Stimulated activated CD4-positive, alpha-beta T cell treated with anti-CD3 and anti-CD28 coated beads, Interleukin-12 subunit alpha, Interleukin-12 subunit beta, amount 100 ng/mL, for 48 hours (primary cell): ENCODE measurements around the gene PDCD7.
"Not testable (repeated sequence)": the region's sequence is repeated elsewhere in the genome, so short reads cannot be mapped to it uniquely, and the experiment has no call there.

ENCODE experiments used
- DNase-seq, 3 donors: peaks; one replicate each; pipeline ENCODE4 v3.0.0-alpha.2; 2020; ENCODE audit warnings: low read depth in 2 of 3, low spot score in 1 of 3

The PDCD7 gene

GRCh38 chr15:65130941-65131340 lies 2.7 kb downstream of the PDCD7 start:
- DNase-seq = no peak

GRCh38 chr15:65115542-65115941 lies 18.1 kb downstream of the PDCD7 start:
- no peak for DNase-seq

- no peak for DNase-seq
Observed at GRCh38 chr15:65115086-65115485, 18.5 kb downstream of the PDCD7 start, which contains the start of gene UBAP1L. TSS of gene UBAP1L (minus strand) at chr15:65115200. CDS start at chr15:65106215, 8,985 bp downstream.

- no peak for DNase-seq
Observed at GRCh38 chr15:65110676-65111292, 22.8 kb downstream of the PDCD7 start.

GRCh38 chr15:65106011-65106590 lies 27.5 kb downstream of the PDCD7 start:
- DNase-seq = no peak

- DNase-seq = no peak
Observed at GRCh38 chr15:65105038-65105437, 28.6 kb downstream of the PDCD7 start.

GRCh38 chr15:65102912-65103311 lies 30.7 kb downstream of the PDCD7 start:
- no peak for DNase-seq

- no peak for DNase-seq
Observed at GRCh38 chr15:65101891-65102708, 31.5 kb downstream of the PDCD7 start.

- DNase-seq = peak; percentile 19 to 58 (median 49)
Observed at GRCh38 chr15:65101411-65101890, 32.2 kb downstream of the PDCD7 start.

GRCh38 chr15:65100442-65100841 lies 33.2 kb downstream of the PDCD7 start:
- no peak for DNase-seq

- not testable (repeated sequence) for DNase-seq
Observed at GRCh38 chr15:65099801-65100200, 33.8 kb downstream of the PDCD7 start.

GRCh38 chr15:65099336-65099735 lies 34.3 kb downstream of the PDCD7 start:
- no peak for DNase-seq

GRCh38 chr15:65097651-65098263 lies 35.9 kb downstream of the PDCD7 start:
- no peak for DNase-seq

GRCh38 chr15:65096481-65097385 lies 36.9 kb downstream of the PDCD7 start:
- DNase-seq = no peak

- no peak for DNase-seq
Observed at GRCh38 chr15:65095747-65096104, 37.9 kb downstream of the PDCD7 start.

GRCh38 chr15:65095011-65095746 lies 38.4 kb downstream of the PDCD7 start:
- no peak for DNase-seq

- no peak for DNase-seq
Observed at GRCh38 chr15:65094294-65094995, 39.2 kb downstream of the PDCD7 start.

- DNase-seq = not testable (repeated sequence)
Observed at GRCh38 chr15:65093793-65094170, 39.8 kb downstream of the PDCD7 start.
